HepG2 (cell line): Measurements from ENCODE around the gene JTB. TPM values are rescaled to one million over a fixed set of nuclear protein-coding genes. Genes with fewer than 3 reads are reported as not detected.

Source experiments
- ATAC-seq: fragments of 200-7000 bp; cut with Tn5 transposase; 3 replicates; pipeline ENCODE4 v1.9.1; 2020; ENCODE audit warnings: mild to moderate bottlenecking, moderate library complexity
- BruUV-seq: library from RNA; stranded (reverse); fragments of 400-500 nt; replicated peaks from 2 replicates; lab custom pipeline; 2021; lab: Mats Ljungman, UMichigan
- CTCF ChIA-PET: fragments of 300-600 bp; formaldehyde crosslinking; extraction: SDS; loops from one replicate; lab custom pipeline; 2021; ENCODE audit warnings: low total read pairs, inconsistent platforms, low intra/inter-chr PET ratio; lab: Yijun Ruan, JAX
- POLR2A ChIA-PET: fragments of 350-600 bp; sonication (Branson Sonifier 250); formaldehyde crosslinking; loops from one replicate; lab custom pipeline; 2020; ENCODE audit warnings: antibody characterized with exemption, inconsistent platforms; lab: Yijun Ruan, JAX
- DNase-seq: peaks from one replicate; pipeline ENCODE4 v3.0.0-alpha.2; 2015; ENCODE audit warnings: low spot score
- FAIRE-seq: peaks from 3 replicates; lab custom pipeline; 2011; peaks lifted over from hg19 to GRCh38; lab: Jason Lieb, UNC
- H2AFZ ChIP-seq: one replicate; pipeline ENCODE4 v1.6.1; 2011; ENCODE audit warnings: low read length, inconsistent platforms
- H3K27ac ChIP-seq: fragments of 300-600 bp; 3 replicates; pipeline ENCODE4 v1.8.0; 2011; ENCODE audit warnings: mixed run types, mild to moderate bottlenecking, mixed read lengths, low read length, inconsistent platforms; ENCODE audit not compliant: insufficient read depth; ENCODE audit errors: extremely low read length
- H3K27me3 ChIP-seq, 2 experiments: fragments of 200-600 bp in 1 of 2; 2 replicates in 1 of 2; 3 replicates in 1 of 2; pipeline versions ENCODE4 v1.6.0 to v1.8.0; 2011; ENCODE audit warnings: low read length in 2 of 2, mild to moderate bottlenecking in 2 of 2, moderate library complexity in 2 of 2, inconsistent platforms in 1 of 2; ENCODE audit not compliant: insufficient read depth in 2 of 2, control insufficient read depth in 1 of 2
- H3K36me3 ChIP-seq, 2 experiments: fragments of 200-600 bp in 1 of 2; replicated peaks in 1 of 2; 2 replicates in 1 of 2; 3 replicates in 1 of 2; pipeline versions ENCODE4 v1.5.1 to v1.8.0; 2011; ENCODE audit warnings: low read length in 2 of 2, inconsistent platforms in 1 of 2; ENCODE audit not compliant: insufficient read depth in 2 of 2, control insufficient read depth in 1 of 2
- H3K4me1 ChIP-seq: 2 replicates; pipeline ENCODE4 v1.5.1; 2012; ENCODE audit warnings: low read length, inconsistent platforms; ENCODE audit not compliant: insufficient read depth
- H3K4me2 ChIP-seq: 2 replicates; pipeline ENCODE4 v1.6.0; 2011; ENCODE audit warnings: low read depth, low read length, inconsistent platforms
- H3K4me3 ChIP-seq, 3 experiments: fragments of 200-600 bp in 1 of 3; sonication (generic), shearing (Covaris generic) in 1 of 3; replicated peaks in 1 of 3; 2 replicates each; pipeline ENCODE4 v1.5.1; 2011 to 2016; ENCODE audit warnings: low read length in 3 of 3, inconsistent platforms in 2 of 3, low read depth in 2 of 3, mild to moderate bottlenecking in 2 of 3, control low read depth in 1 of 3, mixed read lengths in 1 of 3; ENCODE audit not compliant: insufficient read depth in 1 of 3
- H3K79me2 ChIP-seq: one replicate; pipeline ENCODE4 v1.6.1; 2011; ENCODE audit warnings: low read length, inconsistent platforms; ENCODE audit not compliant: insufficient read depth
- H3K9ac ChIP-seq: 2 replicates; pipeline ENCODE4 v1.6.0; 2011; ENCODE audit warnings: mild to moderate bottlenecking, low read depth, low read length, inconsistent platforms; ENCODE audit not compliant: insufficient read depth
- H3K9me3 ChIP-seq: 2 replicates; pipeline ENCODE4 v1.5.1; 2012; ENCODE audit warnings: mild to moderate bottlenecking, low read length
- H4K20me1 ChIP-seq: 2 replicates; pipeline ENCODE4 v1.6.0; 2011; ENCODE audit warnings: inconsistent platforms, mild to moderate bottlenecking, low read length, moderate library complexity; ENCODE audit not compliant: insufficient read depth
- AGO1 ChIP-seq: fragments of 200-400 bp; formaldehyde crosslinking; IDR thresholded peaks from 2 replicates; pipeline ENCODE4 v1.6.1; 2017; ENCODE audit warnings: mild to moderate bottlenecking, low read depth, low read length, moderate library complexity; ENCODE audit not compliant: poor library complexity, severe bottlenecking
- BRF2 ChIP-seq: sonication (generic); formaldehyde crosslinking; IDR thresholded peaks from 2 replicates; pipeline ENCODE4 v1.8.1; 2022; ENCODE audit warnings: mild to moderate bottlenecking, missing genetic modification reagents
- CSRNP2 ChIP-seq: sonication (generic); formaldehyde crosslinking; conservative IDR thresholded peaks from 2 replicates; pipeline ENCODE4 v1.8.0; 2022; ENCODE audit warnings: low read depth, missing genetic modification reagents
- DR1 ChIP-seq: sonication (generic); formaldehyde crosslinking; IDR thresholded peaks from 2 replicates; pipeline ENCODE4 v1.8.0; 2021; ENCODE audit warnings: mild to moderate bottlenecking, missing genetic modification reagents, inconsistent platforms
- GLI4 ChIP-seq: sonication (generic); formaldehyde crosslinking; IDR thresholded peaks from 2 replicates; pipeline ENCODE4 v1.5.1; 2020; ENCODE audit warnings: missing genetic modification reagents, mild to moderate bottlenecking, moderate library complexity, borderline replicate concordance
- HMG20A ChIP-seq: IDR thresholded peaks from 2 replicates; pipeline ENCODE4 v1.6.1; 2016; ENCODE audit warnings: borderline replicate concordance
- IRF2 ChIP-seq: IDR thresholded peaks from 2 replicates; pipeline ENCODE4 v1.6.1; 2018; ENCODE audit warnings: missing genetic modification reagents, missing compliant biosample characterization
- ISL2 ChIP-seq: sonication (generic); formaldehyde crosslinking; IDR thresholded peaks from 2 replicates; pipeline ENCODE4 v1.5.0; 2020; ENCODE audit warnings: missing genetic modification reagents
- PAXIP1 ChIP-seq: sonication (generic); formaldehyde crosslinking; conservative IDR thresholded peaks from 2 replicates; pipeline ENCODE4 v1.4.0; 2020; ENCODE audit warnings: mild to moderate bottlenecking, missing genetic modification reagents, moderate library complexity
- PREB ChIP-seq: sonication (generic); formaldehyde crosslinking; IDR thresholded peaks from 2 replicates; pipeline ENCODE4 v1.4.0; 2020; ENCODE audit warnings: missing genetic modification reagents
- ZNF441 ChIP-seq: sonication (generic); formaldehyde crosslinking; IDR thresholded peaks from 2 replicates; pipeline ENCODE4 v1.7.0; 2021; ENCODE audit warnings: missing genetic modification reagents, borderline replicate concordance
- ZNF607 ChIP-seq: sonication (generic); formaldehyde crosslinking; IDR thresholded peaks from 2 replicates; pipeline ENCODE4 v1.5.1; 2020; ENCODE audit warnings: missing genetic modification reagents, mild to moderate bottlenecking, borderline replicate concordance
- ZNF670 ChIP-seq: sonication (generic); formaldehyde crosslinking; IDR thresholded peaks from 2 replicates; pipeline ENCODE4 v1.8.0; 2022; ENCODE audit warnings: mild to moderate bottlenecking, missing genetic modification reagents, borderline replicate concordance
- WGBS: methylation state at CpG from one replicate; pipeline ENCODE4 v1.1.6; 2017; ENCODE audit warnings: low lambda C conversion rate; 5-methylcytosine and 5-hydroxymethylcytosine counted together
- in situ Hi-C: cut with HindIII; loops from 2 replicates; pipeline ENCODE4 v1.10.0; 2017; ENCODE audit warnings: low pct_unique_long_range_greater_than_20kb; ENCODE audit not compliant: extremely low pct_ligation_motif_present
- intact Hi-C: fragments of 100-400 bp; cut with micrococcal nuclease; formaldehyde crosslinking; loops from one replicate; pipeline ENCODE4 v1.10.0; 2022; ENCODE audit not compliant: unreplicated experiment
- polyA plus RNA-seq, 8 experiments: library from polyadenylated mRNA; depleted of rRNA in 3 of 8; stranded (reverse) in 7 of 8; unstranded in 1 of 8; fragments of >200 nt; fragmentation: Illumina TruSeq in 4 of 8; extraction: Trizol in 4 of 8; gene quantifications; 2 replicates each; pipeline versions ENCODE4 v1.2.1 to v1.2.3, GENCODE V29; 2011 to 2016; ENCODE audit warnings: low read depth in 4 of 8, missing spikeins in 1 of 8, mixed read lengths in 1 of 8; ENCODE audit not compliant: insufficient read depth in 1 of 8
- total RNA-seq, 5 experiments: library from RNA; depleted of rRNA; stranded (reverse); fragments of >200 nt; fragmentation: Illumina TruSeq; extraction: Trizol; gene quantifications; 2 replicates each; pipeline ENCODE4 v1.2.3, GENCODE V29; 2016; ENCODE audit warnings: low read depth in 1 of 5

The JTB gene
- total and polyA plus RNA-seq, 2 of the 13 experiments (the other 11 are each of a cell fraction or from before 2014, with no cell fraction given) = 96.7 to 99.2 TPM

- Histone ChIP-seq H3K4me2 (peak within 1 kb of the TSS; percentile 89), H3K4me3 (peak within 1 kb of the TSS; percentile 89 to 99 (median 92)), H3K36me3 (peaks cover 0 to 16% of the 10 kb centered on the region in 2 experiments; a peak in 3 of 5 replicates), H3K27ac (peak within 1 kb of the TSS; percentile 75), H3K9me3 (no peaks in the 10 kb centered on the region), H3K9ac (peak within 1 kb of the TSS; percentile 85), H2AFZ (no peak within 1 kb of the TSS), H3K79me2 (peaks cover 58% of the 10 kb centered on the region), H4K20me1 (peaks cover 7% of the 10 kb centered on the region; the same call in 1 of the 2 replicates), H3K4me1 (peaks cover 67% of the 10 kb centered on the region), H3K27me3 (peaks cover 0 to 7% of the 10 kb centered on the region in 2 experiments; a peak in 1 of 5 replicates)
- CTCF ChIA-PET = interaction anchor here (0.8 kb wide), 1 partner anchor 9 kb away, joined by 3 read pairs; no protein-coding TSS in a partner anchor
- in situ Hi-C loops (no loop called here), intact Hi-C loops (loop anchor here (5.0 kb wide), 1 partner anchor 36 kb away; the partner anchor contains the start of gene GATAD2B)
- FAIRE-seq (peak; percentile 92), DNase-seq (peak; percentile 96), ATAC-seq (peak; percentile 81)
- BruUV-seq = no TSS peak
- 1% methylated on average over 58 of the region's 75 CpGs for WGBS
- POLR2A ChIA-PET = interaction anchor here (0.9 to 7.0 kb wide), 8 partner anchors 9 to 44 kb away, joined by 3 to 89 read pairs (median 10); partner anchors contain the start of genes CREB3L4, DENND4B, GATAD2B and JTB
- TF ChIP-seq ZNF670 (CRISPR knock-in tag) (0 out of 2 replicates have a peak, but pooled peaks have one; percentile 60), BRF2 (no peak; the same call in 1 of the 2 replicates), IRF2 (CRISPR knock-in tag) (peak; percentile 94), ZNF441 (CRISPR knock-in tag) (no peak), PREB (CRISPR knock-in tag) (no peak), HMG20A (CRISPR knock-in tag) (no peak), AGO1 (peak; percentile 93), GLI4 (CRISPR knock-in tag) (no peak), ZNF607 (CRISPR knock-in tag) (no peak; the same call in none of the 2 replicates), ISL2 (peak; percentile 62), CSRNP2 (no peak), PAXIP1 (CRISPR knock-in tag) (peak; percentile 42; the same call in 1 of the 2 replicates), DR1 (CRISPR knock-in tag) (peak; percentile 54; the same call in 1 of the 2 replicates)
Observed at GRCh38 chr1:153958111-153958960, 19.1 kb downstream of the JTB start, which contains the start of gene CRTC2. TSS of gene CRTC2 (minus strand) at chr1:153958612. CDS start at chr1:153958497, 115 bp downstream.
